ENCODE data around the gene MIS12. TPM values are rescaled to one million over a fixed set of nuclear protein-coding genes. Genes with fewer than 3 reads are reported as not detected.

The MIS12 gene
- total and polyA plus RNA-seq, 8 donors, result 16.1 to 36.3 (median 31.0) TPM

DNA sequence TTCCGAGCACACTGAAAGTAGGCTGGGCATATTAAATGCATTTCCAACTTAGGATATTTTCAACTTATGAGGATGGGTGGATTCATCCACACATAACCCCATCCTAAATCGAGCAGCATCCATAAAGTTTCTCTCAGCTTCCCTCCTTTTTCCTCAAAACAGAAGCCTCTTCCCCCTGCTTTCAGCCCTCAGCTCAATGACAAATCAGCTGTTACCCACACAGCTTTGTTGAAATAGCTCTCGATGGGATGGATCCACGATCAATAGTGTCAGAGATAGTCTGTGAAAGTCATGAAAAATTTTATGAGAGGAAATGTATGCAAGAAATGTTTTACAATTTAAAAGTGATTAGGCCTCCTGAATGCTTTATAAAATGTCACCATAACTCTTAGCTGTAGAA is 20.1 kb upstream of the MIS12 start:
- intact Hi-C loops (cut with DNase I), result no loop called here
- H3K27ac ChIP-seq, result no peak overlapping the region
- TF ChIP-seq, protein P1, sequence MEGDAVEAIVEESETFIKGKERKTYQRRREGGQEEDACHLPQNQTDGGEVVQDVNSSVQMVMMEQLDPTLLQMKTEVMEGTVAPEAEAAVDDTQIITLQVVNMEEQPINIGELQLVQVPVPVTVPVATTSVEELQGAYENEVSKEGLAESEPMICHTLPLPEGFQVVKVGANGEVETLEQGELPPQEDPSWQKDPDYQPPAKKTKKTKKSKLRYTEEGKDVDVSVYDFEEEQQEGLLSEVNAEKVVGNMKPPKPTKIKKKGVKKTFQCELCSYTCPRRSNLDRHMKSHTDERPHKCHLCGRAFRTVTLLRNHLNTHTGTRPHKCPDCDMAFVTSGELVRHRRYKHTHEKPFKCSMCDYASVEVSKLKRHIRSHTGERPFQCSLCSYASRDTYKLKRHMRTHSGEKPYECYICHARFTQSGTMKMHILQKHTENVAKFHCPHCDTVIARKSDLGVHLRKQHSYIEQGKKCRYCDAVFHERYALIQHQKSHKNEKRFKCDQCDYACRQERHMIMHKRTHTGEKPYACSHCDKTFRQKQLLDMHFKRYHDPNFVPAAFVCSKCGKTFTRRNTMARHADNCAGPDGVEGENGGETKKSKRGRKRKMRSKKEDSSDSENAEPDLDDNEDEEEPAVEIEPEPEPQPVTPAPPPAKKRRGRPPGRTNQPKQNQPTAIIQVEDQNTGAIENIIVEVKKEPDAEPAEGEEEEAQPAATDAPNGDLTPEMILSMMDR (IDR thresholded peaks at IDR 0.05), result no peak

DNA sequence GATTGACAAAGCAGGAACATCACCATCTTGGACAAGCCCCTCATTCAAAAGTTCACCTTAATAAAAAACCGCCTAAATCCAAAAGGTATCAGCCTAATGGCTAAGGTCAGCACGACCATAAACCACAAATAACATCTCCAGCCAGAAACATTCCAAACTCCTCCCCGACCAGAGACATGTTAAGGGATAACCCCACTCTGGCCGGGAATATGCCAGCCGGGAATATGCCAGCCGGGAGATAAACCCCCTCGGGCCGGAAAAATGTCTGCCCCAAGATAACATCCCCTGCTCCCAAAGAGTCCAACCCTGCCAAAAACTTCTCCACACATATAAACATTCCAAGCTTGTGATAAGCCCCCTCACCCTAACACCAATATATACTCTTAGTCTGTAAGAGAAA is 18.9 kb upstream of the MIS12 start:
- no peak for DNase-seq
- ATAC-seq, result no peak
- intact Hi-C loops (cut with DNase I), result no loop called here
- peak overlapping the region; percentile 99 to 100 for H3K4me3 ChIP-seq
- no peaks in the 10 kb centered on the region for H3K9me3 ChIP-seq
- no peak overlapping the region for H3K27ac ChIP-seq
- peaks cover 0 to 10% of the 10 kb centered on the region in 2 donors for H3K36me3 ChIP-seq
- TF ChIP-seq, protein P1 (IDR thresholded peaks at IDR 0.05), result no peak
- no peaks in the 10 kb centered on the region for H3K27me3 ChIP-seq
- peaks cover 3 to 38% of the 10 kb centered on the region in 2 donors for H3K4me1 ChIP-seq

More for the DNA sequence above, 20.1 kb upstream of the MIS12 start:
- ATAC-seq (no peak), DNase-seq (no peak)
- no peaks in the 10 kb centered on the region for H3K27me3 ChIP-seq
- peak overlapping the region in 1 of 2 donors; percentile 100 for H3K4me3 ChIP-seq
- peaks cover 0 to 14% of the 10 kb centered on the region in 2 donors for H3K36me3 ChIP-seq
- no peaks in the 10 kb centered on the region for H3K9me3 ChIP-seq
- H3K4me1 ChIP-seq, result peaks cover 3 to 40% of the 10 kb centered on the region in 2 donors

DNA sequence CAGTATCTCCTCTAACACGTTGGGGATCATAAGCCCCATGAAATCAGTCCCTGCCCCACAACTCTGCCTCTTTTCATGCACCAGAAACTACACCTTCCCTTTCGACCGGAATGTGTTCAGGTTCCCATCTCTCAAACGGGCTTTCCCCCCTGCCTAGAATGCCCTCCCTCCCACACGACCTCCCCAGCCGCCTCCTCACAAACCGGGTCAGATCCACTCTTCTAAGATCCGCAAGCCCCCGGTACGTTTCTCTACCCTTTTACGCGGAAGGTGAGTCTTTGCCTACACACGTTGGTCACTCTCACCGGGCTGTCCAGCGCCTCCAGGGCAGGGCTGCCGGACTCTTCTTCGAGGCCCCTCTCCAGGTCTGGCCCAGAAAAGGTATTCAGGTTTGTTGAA is 18.3 kb upstream of the MIS12 start:
- Histone ChIP-seq H3K27me3 (no peaks in the 10 kb centered on the region), H3K4me1 (peaks cover 3 to 31% of the 10 kb centered on the region in 2 donors), H3K9me3 (no peaks in the 10 kb centered on the region), H3K4me3 (peak overlapping the region; percentile 99 to 100), H3K27ac (peak overlapping the region in 1 of 2 donors; percentile 79), H3K36me3 (peaks cover 0 to 13% of the 10 kb centered on the region in 2 donors)
- TF ChIP-seq, protein P1 (IDR thresholded peaks at IDR 0.05), result no peak
- DNase-seq, result no peak
- intact Hi-C loops (cut with DNase I), result no loop called here
- ATAC-seq, result peak; percentile 42

DNA sequence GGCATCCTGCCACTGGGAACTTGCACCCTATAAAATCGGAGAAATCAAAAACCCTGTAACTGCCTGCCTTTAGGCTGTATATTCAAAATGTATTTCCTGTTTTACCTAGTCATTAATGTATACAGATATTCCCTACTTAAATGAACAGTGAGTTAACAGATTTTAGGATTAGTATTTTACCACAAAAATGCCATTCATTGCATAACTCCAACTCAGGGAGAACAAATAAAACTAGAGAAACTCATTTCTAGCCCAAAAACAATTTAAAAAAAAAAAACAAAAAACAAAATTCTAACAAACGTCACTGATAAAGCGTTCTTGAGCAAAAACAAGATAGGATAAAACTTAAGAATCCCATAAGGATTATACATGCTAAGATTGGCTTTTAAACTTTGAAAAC is 13.9 kb upstream of the MIS12 start:
- Histone ChIP-seq H3K4me1 (peaks cover 3 to 16% of the 10 kb centered on the region in 2 donors), H3K4me3 (no peak overlapping the region), H3K9me3 (no peaks in the 10 kb centered on the region), H3K27me3 (no peaks in the 10 kb centered on the region), H3K36me3 (peaks cover 0 to 58% of the 10 kb centered on the region in 2 donors), H3K27ac (no peak overlapping the region)
- ATAC-seq (no peak), DNase-seq (no peak)
- TF ChIP-seq, protein P1 (IDR thresholded peaks at IDR 0.05), result no peak
- intact Hi-C loops (cut with DNase I), result no loop called here

DNA sequence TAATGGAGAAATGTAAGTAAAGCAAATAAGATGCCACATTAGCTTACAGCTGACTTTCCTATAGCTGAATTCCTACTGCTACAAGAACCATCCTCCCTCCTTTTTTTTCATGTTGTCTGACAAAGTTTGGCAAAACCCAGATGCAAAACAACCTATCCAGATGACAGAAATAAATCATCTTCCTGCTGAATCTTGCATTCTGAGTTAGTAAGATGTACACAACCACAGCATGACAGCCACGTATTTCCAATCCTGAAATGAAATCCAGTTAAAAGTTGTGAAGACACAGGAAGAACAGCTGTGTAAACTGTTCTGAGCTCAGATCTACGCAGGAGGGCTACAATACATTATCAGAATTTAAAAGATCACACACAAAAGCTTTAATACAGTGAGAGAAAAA is 12.5 kb upstream of the MIS12 start:
- TF ChIP-seq, protein P1 (IDR thresholded peaks at IDR 0.05), result no peak
- Histone ChIP-seq H3K4me3 (no peak overlapping the region), H3K36me3 (peaks cover 0 to 72% of the 10 kb centered on the region in 2 donors), H3K27ac (no peak overlapping the region), H3K27me3 (no peaks in the 10 kb centered on the region), H3K9me3 (no peaks in the 10 kb centered on the region), H3K4me1 (peaks cover 0 to 7% of the 10 kb centered on the region in 2 donors)
- intact Hi-C loops (cut with DNase I), result no loop called here
- DNase-seq (no peak), ATAC-seq (no peak)

All from left lung (tissue), 10 donors.